Left ventricle myocardium inferior (tissue), 1 donor: Measurements from ENCODE around the gene HSPA8. TPM values are rescaled to one million over a fixed set of nuclear protein-coding genes. Genes with fewer than 3 reads are reported as not detected.
A peak's percentile ranks its signal among the peaks of the same experiment; 100 is the strongest.

ENCODE experiments used
- DNase-seq: peaks from one replicate; pipeline ENCODE4 v3.0.0-alpha.2; 2020
- H3K27ac ChIP-seq: fragments of 200-600 bp; replicated peaks from 2 replicates; pipeline ENCODE4 v1.8.0; 2021
- H3K27me3 ChIP-seq: fragments of 200-600 bp; 2 replicates; pipeline ENCODE4 v1.8.0; 2021; ENCODE audit warnings: low read depth
- H3K36me3 ChIP-seq: fragments of 200-600 bp; 2 replicates; pipeline ENCODE4 v1.8.0; 2021
- H3K4me1 ChIP-seq: fragments of 200-600 bp; 2 replicates; pipeline ENCODE4 v1.8.0; 2021
- H3K4me3 ChIP-seq: fragments of 200-600 bp; 2 replicates; pipeline ENCODE4 v1.8.0; 2021; ENCODE audit warnings: mild to moderate bottlenecking, moderate library complexity
- H3K9me3 ChIP-seq: fragments of 200-600 bp; replicated peaks from 2 replicates; pipeline ENCODE4 v1.8.0; 2021
- CTCF ChIP-seq: fragments of 200-600 bp; IDR thresholded peaks from 2 replicates; pipeline ENCODE4 v1.8.0; 2021; ENCODE audit warnings: antibody characterized with exemption, mild to moderate bottlenecking, borderline replicate concordance
- intact Hi-C: fragments of 100-400 bp; cut with micrococcal nuclease; formaldehyde crosslinking; loops from one replicate; pipeline ENCODE4 v1.11.0; 2022
- total RNA-seq: library from RNA; stranded (reverse); fragmentation: NEBNext Ultra II Directional; extraction: Animal tissue kit (Norgen Biotek cat#: 25700); gene quantifications from one replicate; pipeline ENCODE4 v1.2.1, GENCODE V29; 2021
- donor health status: DM: no; HTN: yes; CAD: no; lungs with severe emphysema.

Gene HSPA8
- total RNA-seq, 1 donor from 2014 or later, result 1,405 TPM

DNA sequence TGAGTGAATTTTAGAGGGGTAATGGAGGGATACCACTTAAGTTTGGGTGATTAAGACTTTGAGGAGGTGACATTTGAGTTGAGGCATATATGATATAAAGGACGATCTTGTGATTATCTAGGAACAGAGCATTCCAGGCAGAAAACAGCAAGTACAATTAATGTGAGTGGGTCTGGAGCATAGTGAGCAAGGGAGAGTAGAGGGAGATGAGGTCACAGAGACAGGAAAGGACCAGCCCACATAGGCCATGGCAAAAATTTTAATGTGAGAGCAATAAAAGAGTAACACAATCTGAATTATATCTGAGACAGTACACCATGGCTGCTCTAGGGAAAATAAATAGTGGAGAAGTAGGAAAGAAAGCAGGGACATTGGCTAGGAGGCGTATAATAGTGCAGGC, 14.5 kb upstream of the HSPA8 start:
- peaks cover 10% of the 10 kb centered on the region for H3K36me3 ChIP-seq
- no peaks in the 10 kb centered on the region for H3K9me3 ChIP-seq
- H3K27me3 ChIP-seq, result no peaks in the 10 kb centered on the region
- DNase-seq, result no peak
- no peak overlapping the region for H3K4me3 ChIP-seq
- intact Hi-C loops, result no loop called here
- no peak for TF ChIP-seq CTCF
- no peak overlapping the region for H3K27ac ChIP-seq
- H3K4me1 ChIP-seq, result peaks cover 3% of the 10 kb centered on the region

- H3K4me3 ChIP-seq, result no peak overlapping the region
- no peak for TF ChIP-seq CTCF
- intact Hi-C loops, result no loop called here
- H3K27me3 ChIP-seq, result no peaks in the 10 kb centered on the region
- no peaks in the 10 kb centered on the region for H3K9me3 ChIP-seq
- no peak for DNase-seq
- peaks cover 10% of the 10 kb centered on the region for H3K36me3 ChIP-seq
- no peak overlapping the region for H3K27ac ChIP-seq
- H3K4me1 ChIP-seq, result peaks cover 20% of the 10 kb centered on the region
These were observed 11.6 kb upstream of the HSPA8 start for GRCh38 chr11:123073343-123074057.

GRCh38 chr11:123072762-123073161, 10.8 kb upstream of the HSPA8 start:
- TF ChIP-seq CTCF, result no peak
- DNase-seq, result no peak
- Histone ChIP-seq H3K27ac (no peak overlapping the region), H3K9me3 (no peaks in the 10 kb centered on the region), H3K4me3 (no peak overlapping the region), H3K4me1 (peaks cover 20% of the 10 kb centered on the region), H3K27me3 (no peaks in the 10 kb centered on the region), H3K36me3 (peaks cover 10% of the 10 kb centered on the region)
- intact Hi-C loops, result no loop called here

DNA sequence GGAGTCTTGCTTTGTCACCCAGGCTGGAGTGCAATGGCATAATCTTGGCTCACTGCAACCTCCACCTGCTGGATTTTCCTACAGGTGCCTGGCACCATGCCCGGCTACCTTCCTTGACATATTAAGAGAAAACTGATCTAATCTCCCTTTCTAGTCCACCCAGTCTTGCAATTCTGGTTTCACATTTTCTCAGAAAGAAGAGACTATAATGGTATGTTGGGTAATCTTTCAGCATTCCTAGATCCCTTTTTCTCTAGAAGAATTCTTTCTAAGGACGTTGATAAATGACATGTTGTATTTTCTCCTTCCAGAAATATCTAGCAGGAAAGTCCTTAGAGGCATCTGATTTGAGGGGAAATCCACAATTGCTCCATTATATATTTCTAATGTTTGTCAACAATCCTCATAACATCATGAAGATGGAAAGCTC, 10.4 kb upstream of the HSPA8 start:
- no peak for DNase-seq
- no peak overlapping the region for H3K4me3 ChIP-seq
- no peaks in the 10 kb centered on the region for H3K27me3 ChIP-seq
- TF ChIP-seq CTCF, result no peak
- peaks cover 20% of the 10 kb centered on the region for H3K4me1 ChIP-seq
- intact Hi-C loops, result no loop called here
- peaks cover 10% of the 10 kb centered on the region for H3K36me3 ChIP-seq
- H3K27ac ChIP-seq, result no peak overlapping the region
- no peaks in the 10 kb centered on the region for H3K9me3 ChIP-seq

DNA sequence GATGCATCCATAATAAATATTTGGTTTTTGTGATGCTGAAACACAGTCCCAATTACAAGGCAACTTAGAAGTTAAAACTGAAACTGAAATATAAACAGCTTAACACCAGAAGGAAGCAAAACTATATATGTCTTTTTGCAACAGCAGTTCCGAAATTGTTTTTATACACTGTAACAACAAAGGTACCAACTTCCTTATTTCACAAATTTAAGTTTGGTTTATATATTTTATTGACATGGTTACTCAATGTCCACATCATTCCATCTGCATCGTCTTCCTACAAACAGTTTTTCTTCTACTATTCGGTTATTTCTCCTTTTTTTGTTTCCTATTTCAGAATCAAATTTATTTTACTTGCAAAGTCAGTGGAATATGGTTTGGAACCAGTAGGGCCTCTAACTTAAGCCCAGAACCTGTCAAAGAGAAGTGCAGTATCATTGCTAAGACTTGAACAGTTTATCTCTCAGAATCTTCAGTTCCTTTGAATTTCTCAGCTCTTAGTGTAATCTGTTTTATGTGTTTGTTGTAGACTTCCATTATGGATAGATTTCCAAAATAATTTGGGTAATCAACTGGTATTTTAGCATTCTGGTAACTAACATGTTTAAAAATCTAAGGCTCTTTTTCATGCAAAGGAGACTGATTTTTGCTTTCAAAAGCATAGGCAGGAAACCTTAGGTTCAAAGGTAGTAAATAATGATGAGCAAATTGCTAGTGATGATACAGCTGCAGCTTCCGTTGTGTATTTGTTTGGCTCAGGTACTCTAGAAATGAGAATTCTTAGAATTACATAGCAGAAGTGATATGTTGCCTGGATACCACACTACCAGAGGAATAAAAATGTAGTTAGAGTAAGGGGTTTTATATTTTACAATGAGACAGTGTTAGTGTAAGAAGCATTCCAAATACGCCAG, 8.2 kb upstream of the HSPA8 start:
- Histone ChIP-seq H3K27ac (peak overlapping the region; percentile 55), H3K36me3 (peaks cover 9% of the 10 kb centered on the region), H3K4me3 (peak overlapping the region; percentile 47), H3K4me1 (peaks cover 30% of the 10 kb centered on the region), H3K9me3 (no peaks in the 10 kb centered on the region), H3K27me3 (no peaks in the 10 kb centered on the region)
- TF ChIP-seq CTCF, result no peak
- intact Hi-C loops, result no loop called here
- no peak for DNase-seq
